ENCODE results near the gene PHB1. TPM values are rescaled to one million over a fixed set of nuclear protein-coding genes. Genes with fewer than 3 reads are reported as not detected.
A peak's percentile ranks its signal among the peaks of the same experiment; 100 is the strongest.

PHB1 gene
- total and polyA plus RNA-seq, 2 of the 8 experiments (the other 6 are each of a cell fraction or from before 2014, with no cell fraction given) = 386 to 597 TPM

DNA sequence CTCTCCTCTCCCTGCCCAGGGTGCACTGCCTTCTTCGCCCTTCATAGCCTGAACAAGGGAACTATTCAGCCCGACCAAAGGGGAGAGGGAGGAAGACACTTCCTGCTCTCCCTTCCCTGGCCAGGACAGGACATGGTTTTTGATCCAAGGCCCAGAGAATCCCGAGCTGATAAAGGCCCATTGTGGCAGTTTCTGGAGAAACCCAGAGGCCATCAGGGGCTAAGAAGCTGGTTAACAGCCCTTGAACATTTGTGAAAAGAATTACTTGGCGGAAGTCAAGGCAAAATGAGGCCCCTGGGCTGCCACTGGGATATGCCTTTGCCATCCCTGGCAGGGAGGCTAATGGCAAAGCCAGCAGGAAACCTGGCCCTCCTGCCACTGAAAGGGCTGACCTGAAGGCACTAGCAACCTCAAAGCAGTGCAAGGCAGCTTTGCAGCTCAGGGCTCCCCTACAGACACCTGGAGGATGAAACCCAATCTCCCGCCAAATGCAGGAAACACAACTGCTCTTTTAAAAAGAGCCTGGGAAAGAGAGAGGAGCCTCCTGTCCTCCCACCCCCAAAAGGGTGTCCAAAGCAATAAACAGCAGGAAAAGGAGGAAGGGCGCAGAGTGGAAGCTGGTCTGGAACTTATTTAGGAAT, 12.6 kb downstream of the PHB1 start:
- 82% methylated on average over 6 of the region's 6 CpGs; no CpG with 5 or more reads in 1 of the 2 experiments for WGBS, 2 experiments (ENCODE audit: extremely low coverage in 1 of 2, insufficient coverage in 1 of 2, insufficient read length in 1 of 2, insufficient replicate concordance in 2 of 2, low coverage in 1 of 2, low lambda C conversion rate in 2 of 2, missing lambda C conversion rate in 1 of 2)
- Histone ChIP-seq H3K36me3 (ENCODE audit: control insufficient read depth in 2 of 4, insufficient read depth in 4 of 4, low read length in 3 of 4) (peaks cover 24 to 41% (median 35%) of the 10 kb centered on the region in 4 experiments), H3K14ac (ENCODE audit: insufficient read length) (no peak overlapping the region), H2BK120ac (replicated peaks; ENCODE audit: low read depth, low read length) (no peak overlapping the region), H3K23me2 (ENCODE audit: low read depth, low read length) (0 out of 2 replicates have a peak, but pooled peaks cover 2% of the 10 kb centered on the region), H3K56ac (replicated peaks; ENCODE audit: insufficient read length, low read depth, low read length) (no peak overlapping the region), H3K9ac (replicated peaks in 1 of 4; ENCODE audit: extremely low read depth in 1 of 4, low read depth in 3 of 4, low read length in 3 of 4) (no peak overlapping the region), H2BK20ac (ENCODE audit: low read length) (no peak overlapping the region), H3K79me2 (ENCODE audit: control insufficient read depth in 1 of 2, insufficient read depth in 2 of 2, low read length in 2 of 2) (no peaks in the 10 kb centered on the region), H3K4ac (replicated peaks; ENCODE audit: insufficient read length, low read depth, low read length) (no peak overlapping the region), H2AFZ (ENCODE audit: low read length) (no peak overlapping the region), H3K23ac (ENCODE audit: insufficient read length) (no peak overlapping the region), H3K9me3 (ENCODE audit: insufficient read depth in 2 of 2, low read depth in 1 of 2, low read length in 1 of 2) (no peaks in the 10 kb centered on the region), H4K5ac (ENCODE audit: insufficient read length, low read depth, low read length) (no peak overlapping the region), H2AK5ac (ENCODE audit: low read depth, low read length) (no peak overlapping the region), H2BK15ac (ENCODE audit: low read length) (no peak overlapping the region), H3K4me3 (ENCODE audit: extremely low read depth in 1 of 4, insufficient read depth in 2 of 4, low read depth in 3 of 4, low read length in 4 of 4) (no peak overlapping the region), H4K20me1 (replicated peaks in 1 of 2; ENCODE audit: control insufficient read depth in 1 of 2, insufficient read depth in 2 of 2, low read length in 2 of 2) (peaks cover 0 to 3% of the 10 kb centered on the region in 2 experiments), H4K91ac (replicated peaks; ENCODE audit: insufficient read length, low read length) (no peak overlapping the region), H2BK5ac (ENCODE audit: low read depth, low read length) (no peak overlapping the region), H3K18ac (ENCODE audit: extremely low read depth, low read length) (no peak overlapping the region), H3K4me2 (ENCODE audit: insufficient read depth in 1 of 2, low read depth in 2 of 2, low read length in 2 of 2) (no peak overlapping the region), H3K27me3 (replicated peaks in 1 of 4; ENCODE audit: control insufficient read depth in 3 of 4, extremely low read depth in 1 of 4, insufficient read depth in 3 of 4, low read length in 3 of 4) (no peaks in the 10 kb centered on the region), H3K79me1 (ENCODE audit: low read depth, low read length) (no peaks in the 10 kb centered on the region), H4K8ac (ENCODE audit: extremely low read depth, insufficient read depth, low read length) (no peak overlapping the region), H2BK12ac (ENCODE audit: low read depth, low read length) (no peak overlapping the region), H3K27ac (ENCODE audit: low read depth, low read length) (peak overlapping the region; percentile 54; the same call in 1 of the 2 replicates), H3K4me1 (replicated peaks in 1 of 4; ENCODE audit: control insufficient read depth in 3 of 4, insufficient read depth in 4 of 4, low read length in 3 of 4) (no peaks in the 10 kb centered on the region)
- FAIRE-seq (no peak), DNase-seq (ENCODE audit: low read depth in 1 of 2, low spot score in 2 of 2) (no peak)
- TF ChIP-seq GTF2F1 (IDR thresholded peaks at IDR 0.05; ENCODE audit: borderline replicate concordance, low read depth, low read length) = no peak
- TF ChIP-seq, protein P1, sequence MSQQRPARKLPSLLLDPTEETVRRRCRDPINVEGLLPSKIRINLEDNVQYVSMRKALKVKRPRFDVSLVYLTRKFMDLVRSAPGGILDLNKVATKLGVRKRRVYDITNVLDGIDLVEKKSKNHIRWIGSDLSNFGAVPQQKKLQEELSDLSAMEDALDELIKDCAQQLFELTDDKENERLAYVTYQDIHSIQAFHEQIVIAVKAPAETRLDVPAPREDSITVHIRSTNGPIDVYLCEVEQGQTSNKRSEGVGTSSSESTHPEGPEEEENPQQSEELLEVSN (IDR thresholded peaks at IDR 0.05) = 0 out of 2 replicates have a peak, but pooled peaks have one; percentile 21
- ChIA-PET POLR2A (ENCODE audit: partially characterized antibody) (interaction anchor here (0.5 to 0.6 kb wide), 2 partner anchors 497 to 1455 kb away, joined by 3 read pairs; no protein-coding TSS in a partner anchor), CTCF (ENCODE audit: partially characterized antibody) (interaction anchor here (1.2 to 2.4 kb wide), 5 partner anchors 25 to 155 kb away, joined by 3 to 10 read pairs (median 4); no protein-coding TSS in a partner anchor)
